GM19193 (cell line): ENCODE data around the gene RAB5B.

Experiments
- POLR2A ChIP-seq: IDR thresholded peaks from 4 replicates; pipeline ENCODE4 v1.6.1; 2011; ENCODE audit not compliant: insufficient read depth, insufficient read length; ENCODE audit errors: extremely low read depth

Gene RAB5B

GRCh38 chr12:55973599-55974307 is at the start of gene RAB5B:
Gene RAB5B, plus strand, starts transcription at chr12:55974078. Its CDS starts 12,883 bp downstream, at chr12:55986961.
- TF ChIP-seq POLR2A: peak; percentile 92

DNA sequence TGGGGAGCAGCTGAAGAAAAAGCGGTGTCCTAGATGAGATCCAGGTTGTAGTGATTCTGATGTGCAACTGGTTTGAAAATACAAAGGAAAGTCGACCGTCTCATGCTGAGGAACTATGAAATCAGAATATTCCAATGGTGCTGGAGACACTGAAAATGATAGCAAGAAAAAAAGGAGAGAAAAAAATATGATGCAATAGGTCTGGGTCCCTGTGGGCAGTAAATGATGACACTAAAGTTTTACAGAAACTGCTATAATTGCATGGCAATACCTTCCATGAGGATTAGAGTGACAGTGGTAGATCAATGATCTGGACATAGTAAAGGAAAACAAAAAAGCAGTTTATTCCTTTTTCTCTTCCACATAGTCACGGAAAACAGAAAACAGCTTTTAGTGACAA is 48.5 kb upstream of the RAB5B start:
- no peak for TF ChIP-seq POLR2A

GRCh38 chr12:55925870-55926737 is 47.8 kb upstream of the RAB5B start:
- TF ChIP-seq POLR2A: no peak

- peak; percentile 72 for TF ChIP-seq POLR2A
Measured at GRCh38 chr12:55926738-55927587, 46.9 kb upstream of the RAB5B start.

DNA sequence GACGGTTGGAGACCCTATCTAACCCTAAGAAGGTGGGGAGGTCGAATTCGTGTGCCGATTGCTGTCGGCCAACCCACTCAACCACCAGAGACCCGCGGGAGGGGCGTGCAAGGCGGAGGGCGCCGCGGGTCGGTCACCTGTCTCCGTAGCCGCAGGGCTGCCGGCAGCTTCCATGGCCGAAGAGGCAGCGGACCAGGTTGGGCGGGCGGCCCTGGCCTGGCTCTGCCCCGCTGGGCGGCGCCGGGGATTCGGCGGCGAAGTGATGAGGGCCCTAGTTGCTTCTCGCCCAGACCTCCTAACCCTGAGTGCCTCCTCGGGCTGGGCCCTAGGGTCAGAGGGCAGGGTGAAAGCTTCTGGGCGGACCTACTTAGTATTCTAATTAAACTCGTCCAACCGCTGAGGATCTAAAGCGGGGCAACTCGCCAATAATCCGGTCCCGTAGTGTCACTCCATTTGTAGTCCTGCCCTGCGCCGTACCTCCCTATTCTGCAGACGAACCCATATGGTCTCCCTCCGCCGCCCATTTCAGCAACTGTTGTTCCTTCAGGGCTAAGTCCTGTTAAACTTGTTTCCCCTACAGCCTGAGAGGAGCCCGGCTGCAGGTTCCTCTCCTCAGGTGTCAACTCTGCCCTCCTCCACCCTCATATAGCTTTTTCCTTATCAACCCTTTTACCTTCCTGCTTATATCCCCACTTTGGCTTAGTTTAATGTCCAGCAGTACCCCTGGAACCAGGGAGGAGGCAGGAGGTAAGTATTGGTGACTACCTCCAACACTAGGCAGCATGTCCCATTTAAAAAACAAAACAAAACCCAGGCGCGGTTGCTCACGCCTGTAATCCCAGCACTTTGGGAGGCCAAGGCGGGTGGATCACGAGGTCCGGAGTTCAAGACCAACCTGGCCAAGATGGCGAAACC is 46.0 kb upstream of the RAB5B start, which contains the start of gene PYM1:
PYM1 (minus strand) TSS at position 307 of the 915 bp plus-strand sequence; CDS start at position 174, 133 bp downstream.
- TF ChIP-seq POLR2A: peak; percentile 94

DNA sequence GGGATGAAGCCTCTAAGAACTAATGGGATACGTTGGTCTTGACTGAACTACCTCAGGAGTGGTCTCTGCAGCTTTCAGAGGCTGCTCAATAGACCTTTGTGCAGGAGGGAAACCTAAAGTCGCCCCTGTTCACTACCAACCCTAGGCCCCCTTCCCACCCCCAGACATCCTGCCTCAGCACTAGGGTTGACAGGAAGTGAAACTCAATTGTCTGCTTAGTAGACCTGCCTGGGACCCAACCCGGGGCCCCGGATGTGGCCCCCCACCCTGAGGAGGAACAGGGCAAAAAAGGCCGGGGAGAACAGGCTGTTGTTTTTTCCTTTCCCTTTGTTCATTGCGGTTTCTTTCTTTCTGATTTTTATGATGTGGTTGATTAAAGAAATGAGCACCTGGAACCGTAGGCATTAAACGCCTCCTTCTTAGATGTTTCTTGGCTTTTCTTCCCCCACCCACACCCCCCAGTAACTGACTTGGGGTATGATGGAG is 44.5 kb upstream of the RAB5B start:
- TF ChIP-seq POLR2A: peak; percentile 79

DNA sequence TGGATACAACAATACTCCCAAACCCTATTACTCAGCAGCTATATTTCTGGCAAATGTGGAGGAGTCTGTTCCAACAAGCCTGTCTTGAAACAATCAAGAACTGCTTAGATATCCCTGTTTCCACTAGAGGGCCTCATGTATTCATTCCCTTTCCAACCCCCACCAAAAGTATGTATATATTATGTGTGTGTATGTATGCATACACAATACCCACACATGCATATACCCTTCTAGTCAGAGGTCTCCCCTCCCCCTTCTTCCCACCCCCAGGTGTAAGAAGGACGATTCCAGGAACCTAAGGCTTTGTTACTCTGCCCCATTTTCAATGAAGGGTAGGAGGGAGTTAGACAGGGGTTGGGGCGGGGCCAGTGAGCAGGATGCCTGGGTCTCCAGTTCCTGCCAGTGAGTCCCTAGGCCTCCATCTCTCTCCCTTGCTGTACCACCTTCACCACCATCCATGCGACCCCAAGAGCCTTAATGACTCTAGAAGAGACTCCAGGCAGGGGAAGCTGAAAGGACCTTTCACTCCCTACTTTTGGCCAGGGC is 43.0 kb upstream of the RAB5B start, which contains the start of gene DGKA:
DGKA (plus strand) TSS at position 392 of the 546 bp plus-strand sequence. CDS start 5,342 bp downstream, outside the sequence.
- no peak for TF ChIP-seq POLR2A

DNA sequence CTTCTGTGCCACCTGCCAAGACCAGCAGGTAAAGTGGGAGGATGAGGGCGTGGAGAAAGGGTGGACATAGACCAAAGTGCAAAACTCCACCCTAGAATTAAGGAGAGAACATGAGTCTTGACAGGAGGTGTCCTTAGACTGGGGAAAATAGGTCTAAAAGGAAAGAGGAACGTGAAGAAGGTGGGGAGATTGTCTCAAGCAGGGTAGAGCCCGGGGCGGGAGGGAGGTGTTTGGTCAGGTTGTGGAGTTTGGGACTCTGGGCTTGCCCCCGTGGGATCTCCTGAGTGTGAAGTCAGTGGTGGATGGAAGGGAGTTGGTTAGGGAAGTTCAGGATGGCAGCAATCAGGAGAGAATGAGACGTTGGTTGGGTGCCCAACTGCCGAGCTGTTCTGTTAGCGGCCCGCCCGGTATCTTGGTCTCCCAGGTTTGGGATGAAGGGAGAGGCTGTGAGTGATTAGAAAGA is 42.5 kb upstream of the RAB5B start:
- no peak for TF ChIP-seq POLR2A

DNA sequence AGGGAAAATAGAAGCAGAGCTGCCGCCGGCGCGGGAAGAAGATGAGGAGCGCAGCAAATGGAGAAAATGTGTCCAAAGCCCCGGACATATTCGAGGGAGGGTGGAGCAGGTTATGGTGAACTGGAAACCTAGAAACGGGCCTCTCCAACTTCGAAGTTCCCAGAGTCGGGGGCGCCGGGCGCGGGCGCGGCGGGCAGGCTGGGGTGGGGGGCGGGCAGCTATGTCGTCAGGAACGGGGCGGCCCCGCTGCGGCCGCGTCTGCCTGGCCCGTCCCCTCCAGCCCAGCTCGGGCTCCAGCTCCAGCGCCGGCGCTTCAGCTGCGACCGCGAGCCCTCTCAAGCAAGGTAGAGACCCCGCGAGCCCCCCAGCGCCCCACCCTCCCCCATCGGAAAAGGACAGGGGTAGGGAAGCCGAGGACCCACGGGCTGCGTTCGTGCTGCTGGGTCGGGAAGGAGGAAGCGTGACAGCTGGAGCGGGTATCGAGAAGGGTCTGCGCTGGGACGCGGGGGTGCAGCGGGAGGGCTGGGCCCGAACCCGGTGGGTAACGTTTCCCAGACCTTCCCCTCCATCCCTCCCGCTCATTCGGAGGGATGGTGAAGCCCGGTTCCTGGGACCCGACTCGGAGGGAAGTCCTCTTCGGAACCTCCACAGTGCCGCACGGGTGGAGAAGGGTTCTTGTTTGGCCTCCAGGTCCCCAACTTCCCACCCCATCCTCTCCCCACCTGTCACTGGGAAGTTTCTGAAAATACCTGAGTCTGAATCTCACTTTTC is 41.9 kb upstream of the RAB5B start:
- no peak for TF ChIP-seq POLR2A

DNA sequence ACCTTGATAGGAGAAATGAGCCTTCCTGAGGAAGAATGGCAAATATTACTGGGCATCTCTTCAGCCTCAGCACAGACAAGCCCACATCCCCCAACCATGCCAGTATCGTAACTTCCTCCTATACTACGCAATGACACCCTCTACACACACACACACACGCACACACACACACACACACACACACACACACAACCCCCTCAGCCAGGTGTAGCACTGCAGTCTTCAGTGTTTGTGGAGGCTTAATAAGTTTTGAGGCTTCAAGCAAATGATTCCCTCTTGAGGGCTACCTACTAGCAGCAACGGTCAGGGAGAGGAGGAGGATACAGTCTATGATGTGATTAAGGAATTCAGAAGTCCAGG is 41.3 kb upstream of the RAB5B start:
- no peak for TF ChIP-seq POLR2A

- TF ChIP-seq POLR2A: no peak
Measured at GRCh38 chr12:55933169-55933798, 40.6 kb upstream of the RAB5B start.
